ENCODE data around the gene MYO19. TPM values are rescaled to one million over a fixed set of nuclear protein-coding genes. Genes with fewer than 3 reads are reported as not detected.
A peak's percentile ranks its signal among the peaks of the same experiment; 100 is the strongest.
"Not testable (repeated sequence)": the region's sequence is repeated elsewhere in the genome, so short reads cannot be mapped to it uniquely, and the experiment has no call there.

The MYO19 gene
- polyA plus RNA-seq, 3 donors, result 42.1 to 62.8 (median 45.5) TPM

DNA sequence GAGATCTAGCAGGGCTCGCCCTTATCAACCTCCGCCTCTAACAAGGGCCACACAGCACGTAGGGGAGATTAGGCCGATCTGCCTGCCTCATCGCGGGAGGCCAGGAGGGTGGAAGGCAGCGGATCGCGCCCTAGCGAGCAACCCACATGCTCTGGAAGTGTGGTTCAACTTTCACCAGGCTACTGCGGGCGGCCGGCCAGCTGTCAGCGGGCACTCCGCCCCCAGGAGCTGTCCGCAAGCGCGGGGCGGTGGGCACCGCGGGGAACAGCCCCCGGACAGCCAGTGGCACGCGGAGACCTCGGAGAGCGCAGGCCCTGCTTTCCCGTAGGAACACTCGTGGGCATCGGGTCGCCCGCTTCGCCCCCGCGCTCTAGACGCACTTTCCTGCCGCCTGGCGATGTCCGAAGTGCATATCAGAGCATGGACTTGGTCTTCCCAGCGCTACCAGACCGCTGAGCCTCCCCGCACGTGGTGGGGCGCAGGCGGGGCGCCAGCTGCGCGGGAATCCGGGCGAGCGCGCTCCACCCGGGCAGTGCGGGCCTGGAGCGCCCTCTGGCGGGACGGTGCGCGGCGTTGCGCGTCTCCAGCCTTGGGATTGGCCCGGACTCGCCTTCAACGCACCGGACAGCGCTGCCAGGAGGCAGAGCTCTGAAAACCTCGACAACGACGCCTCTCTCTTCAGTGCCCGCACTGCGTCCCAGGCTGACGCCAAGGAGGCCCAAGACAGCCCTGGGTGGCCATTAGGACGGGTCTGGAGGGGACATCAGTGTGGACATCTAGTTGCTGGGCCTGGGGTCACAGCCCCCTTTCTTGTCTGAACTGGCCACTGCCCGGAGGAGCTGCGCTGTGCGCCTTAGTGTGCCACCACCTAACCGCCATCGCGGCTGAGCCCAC, 51.8 kb downstream of the MYO19 start:
- peak; percentile 52 to 83 (median 70) for DNase-seq (ENCODE audit: extremely low read depth in 1 of 11, low read depth in 9 of 11, low spot score in 4 of 11)

DNA sequence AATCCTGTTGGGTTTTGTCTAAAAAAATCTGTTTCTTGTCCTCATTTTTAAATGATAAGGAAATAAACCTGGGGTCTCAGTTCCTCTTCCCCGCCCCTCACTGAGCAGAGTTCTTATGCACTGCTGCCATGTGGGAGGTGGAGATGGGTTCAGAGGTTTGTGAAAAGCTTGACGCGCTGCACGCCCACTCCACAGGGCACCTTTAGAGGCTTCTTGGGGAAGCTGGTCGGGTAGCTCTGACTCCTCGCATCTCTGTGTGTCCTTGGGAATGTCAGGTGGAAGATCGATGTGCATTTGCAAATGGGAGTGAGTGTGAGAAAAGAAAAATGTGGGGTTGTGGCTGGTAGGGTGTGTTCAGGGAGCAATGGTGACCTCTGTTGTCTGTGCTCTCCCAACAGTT, 52.8 kb downstream of the MYO19 start:
- DNase-seq (ENCODE audit: extremely low read depth in 1 of 11, low read depth in 9 of 11, low spot score in 4 of 11), result no peak

GRCh38 chr17:36475346-36475970, 59.2 kb downstream of the MYO19 start:
- DNase-seq (ENCODE audit: extremely low read depth in 1 of 11, low read depth in 9 of 11, low spot score in 4 of 11), result no peak

- DNase-seq (ENCODE audit: extremely low read depth in 1 of 11, low read depth in 9 of 11, low spot score in 4 of 11), result no peak
Observed at GRCh38 chr17:36474571-36474970, 60.1 kb downstream of the MYO19 start.

GRCh38 chr17:36470499-36470898, 64.2 kb downstream of the MYO19 start:
- DNase-seq (ENCODE audit: extremely low read depth in 1 of 11, low read depth in 9 of 11, low spot score in 4 of 11), result no peak

GRCh38 chr17:36469733-36470132, 64.9 kb downstream of the MYO19 start:
- DNase-seq (ENCODE audit: extremely low read depth in 1 of 11, low read depth in 9 of 11, low spot score in 4 of 11), result no peak

- DNase-seq (ENCODE audit: extremely low read depth in 1 of 11, low read depth in 9 of 11, low spot score in 4 of 11), result no peak
Observed at GRCh38 chr17:36468903-36469635, 65.6 kb downstream of the MYO19 start.

DNA sequence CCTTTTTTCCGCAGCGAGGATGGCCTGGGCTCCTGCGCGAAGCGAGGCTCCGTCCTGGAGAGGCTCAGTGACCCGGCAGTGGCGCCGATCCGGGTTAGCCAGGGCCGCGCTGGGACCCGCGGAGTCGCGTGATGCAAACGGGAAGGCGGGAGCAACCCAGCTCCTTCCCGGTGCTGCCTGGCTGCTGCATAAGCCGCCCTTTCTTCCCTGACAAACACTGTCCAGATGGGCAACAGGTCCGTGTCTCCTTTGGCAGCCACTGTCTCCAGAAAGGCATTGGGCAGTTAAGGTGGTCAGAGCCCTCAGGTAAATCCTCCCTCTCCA, 69.9 kb downstream of the MYO19 start:
- no peak for DNase-seq (ENCODE audit: extremely low read depth in 1 of 11, low read depth in 9 of 11, low spot score in 4 of 11)

GRCh38 chr17:36463916-36464764, 70.5 kb downstream of the MYO19 start:
- DNase-seq (ENCODE audit: extremely low read depth in 1 of 11, low read depth in 9 of 11, low spot score in 4 of 11), result peak in 9 of 11 donors; percentile 59 to 82 (median 76)

GRCh38 chr17:36461330-36462110, 73.1 kb downstream of the MYO19 start:
- no peak for DNase-seq (ENCODE audit: extremely low read depth in 1 of 11, low read depth in 9 of 11, low spot score in 4 of 11)

GRCh38 chr17:36460265-36460937, 74.3 kb downstream of the MYO19 start:
- DNase-seq (ENCODE audit: extremely low read depth in 1 of 11, low read depth in 9 of 11, low spot score in 4 of 11), result no peak

DNA sequence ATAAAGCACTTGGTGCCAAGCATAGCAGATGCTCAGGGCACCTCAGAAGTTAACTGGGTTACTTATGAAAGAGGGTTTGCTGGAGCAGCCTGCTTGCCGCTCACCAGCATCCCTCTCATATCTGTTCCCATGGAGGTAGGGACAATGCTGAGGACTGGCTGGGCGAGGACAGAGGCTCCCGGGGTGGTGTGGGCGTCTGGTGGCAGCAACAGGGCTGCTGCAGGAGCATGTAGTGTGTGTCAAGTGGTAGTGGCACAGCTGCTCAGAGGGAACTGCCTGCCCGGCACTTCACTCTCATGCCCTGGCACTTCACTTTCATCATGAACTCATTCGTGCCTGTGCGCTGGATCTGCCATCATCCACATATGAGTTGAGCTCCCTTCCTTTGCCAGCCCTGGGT, 75.1 kb downstream of the MYO19 start:
- DNase-seq (ENCODE audit: extremely low read depth in 1 of 11, low read depth in 9 of 11, low spot score in 4 of 11), result no peak

GRCh38 chr17:36459045-36459444, 75.6 kb downstream of the MYO19 start:
- no peak for DNase-seq (ENCODE audit: extremely low read depth in 1 of 11, low read depth in 9 of 11, low spot score in 4 of 11)

- not testable (repeated sequence) for DNase-seq (ENCODE audit: extremely low read depth in 1 of 11, low read depth in 9 of 11, low spot score in 4 of 11)
Observed at GRCh38 chr17:36457701-36458100, 77.0 kb downstream of the MYO19 start.

- not testable (repeated sequence) for DNase-seq (ENCODE audit: extremely low read depth in 1 of 11, low read depth in 9 of 11, low spot score in 4 of 11)
Observed at GRCh38 chr17:36452888-36453287, 81.8 kb downstream of the MYO19 start.

- DNase-seq (ENCODE audit: extremely low read depth in 1 of 11, low read depth in 9 of 11, low spot score in 4 of 11), result not testable (repeated sequence)
Observed at GRCh38 chr17:36449997-36450396, 84.7 kb downstream of the MYO19 start.
